Measurements from ENCODE around the gene RPL36.
A peak's percentile ranks its signal among the peaks of the same experiment; 100 is the strongest.

The RPL36 gene

DNA sequence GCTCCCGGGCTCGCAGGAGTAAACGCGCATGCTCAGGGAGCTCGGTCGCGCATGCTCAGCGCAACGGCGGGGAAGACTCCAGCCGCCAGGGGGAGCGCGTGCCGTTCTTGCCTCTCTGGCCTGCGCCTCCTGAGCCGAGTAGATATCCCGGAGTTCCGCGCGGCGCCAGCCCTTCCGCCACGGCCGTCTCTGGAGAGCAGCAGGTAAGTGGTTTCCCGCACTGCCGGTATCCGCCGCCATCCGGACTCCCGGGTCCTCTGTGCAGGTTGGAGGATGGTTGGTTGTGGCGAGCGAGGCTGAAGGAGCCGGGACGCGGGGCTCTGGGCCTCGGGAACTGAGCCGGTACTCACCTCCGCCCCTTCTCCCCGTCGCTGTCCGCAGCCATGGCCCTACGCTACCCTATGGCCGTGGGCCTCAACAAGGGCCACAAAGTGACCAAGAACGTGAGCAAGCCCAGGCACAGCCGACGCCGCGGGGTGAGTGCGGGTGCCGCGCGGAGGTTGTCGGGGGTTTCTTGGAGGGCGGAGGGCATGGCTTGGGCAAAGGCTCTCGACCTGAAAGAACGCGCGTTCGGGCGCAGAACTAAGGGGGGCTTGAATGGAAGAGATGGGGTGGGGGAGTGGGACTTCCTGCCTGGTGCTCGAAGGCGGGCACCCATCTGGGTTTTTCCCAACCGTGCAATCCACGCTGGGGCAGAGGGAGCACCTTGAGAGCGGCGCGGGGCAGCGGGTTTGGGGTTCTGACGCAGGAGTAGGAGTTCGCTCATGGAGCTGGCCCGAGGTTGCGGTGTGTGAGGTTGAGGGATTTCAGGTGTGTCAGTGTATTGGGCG, at the start of gene RPL36:
Gene RPL36, plus strand, starts transcription at position 171 of the 830 bp plus-strand sequence. Its CDS starts 213 bp downstream, at position 384.
- DNase-seq: peak; percentile 96

DNA sequence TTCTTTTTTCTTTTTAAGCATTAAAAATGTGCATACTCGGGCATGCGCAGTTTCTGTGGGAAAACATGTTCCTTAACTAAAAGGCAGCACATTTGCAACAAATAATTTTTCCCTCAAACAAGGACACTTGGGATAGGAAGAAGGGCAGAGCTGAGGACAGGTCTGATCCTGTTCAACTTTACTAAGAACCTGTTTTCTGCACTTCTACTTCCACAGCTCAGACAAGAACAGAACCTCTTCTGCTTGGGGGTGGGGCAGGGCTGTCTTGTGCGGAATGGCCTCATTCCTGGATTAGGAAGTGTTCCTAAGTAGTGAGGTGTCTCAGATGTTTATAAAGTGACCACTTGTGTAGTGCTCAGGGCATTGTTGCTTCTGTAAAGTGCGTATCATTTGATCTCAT, 48.9 kb upstream of the RPL36 start:
- DNase-seq: no peak

GRCh38 chr19:5642204-5642603, 47.9 kb upstream of the RPL36 start:
- DNase-seq: no peak

DNA sequence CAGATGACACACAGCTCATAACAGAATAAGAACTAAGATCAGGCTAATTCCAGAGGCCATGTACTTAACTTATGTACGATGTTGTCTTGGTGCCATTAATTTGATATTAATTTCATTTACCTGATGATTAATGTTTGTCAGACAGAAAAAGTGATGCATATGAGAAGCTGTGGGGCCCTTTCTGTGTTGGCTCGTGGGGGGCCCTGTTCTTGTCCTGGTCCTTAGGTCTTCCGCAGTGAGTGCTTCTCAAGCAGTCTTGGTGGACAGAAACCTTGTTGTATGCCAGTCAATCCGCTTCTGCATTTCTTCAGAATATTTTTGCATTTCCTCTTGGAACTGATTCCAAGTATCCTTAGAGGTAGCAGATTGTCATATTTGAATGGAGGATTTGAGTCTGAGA, 47.0 kb upstream of the RPL36 start:
- DNase-seq: no peak

GRCh38 chr19:5644037-5644436, 46.1 kb upstream of the RPL36 start:
- DNase-seq: no peak

GRCh38 chr19:5645409-5645808, 44.7 kb upstream of the RPL36 start:
- DNase-seq: peak; percentile 43

DNA sequence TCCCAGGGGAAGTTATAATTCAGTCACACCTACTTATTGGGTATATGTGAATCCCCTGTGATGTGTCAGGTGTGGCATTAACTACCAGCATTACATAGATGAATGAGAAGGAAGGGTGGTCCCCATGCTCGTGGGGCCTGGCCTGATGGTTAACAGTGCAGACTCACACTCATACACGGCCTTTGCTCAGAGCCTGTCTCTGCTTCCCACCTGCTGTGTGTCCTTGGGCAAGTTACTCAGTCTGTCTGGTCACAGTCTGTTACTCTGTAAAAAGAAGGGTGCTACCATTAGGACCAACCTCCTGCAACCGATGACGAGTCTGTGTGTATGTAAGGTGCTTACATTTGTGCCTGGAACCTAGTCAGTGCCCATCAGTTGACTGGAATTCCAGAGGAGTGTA, 43.4 kb upstream of the RPL36 start:
- DNase-seq: no peak

DNA sequence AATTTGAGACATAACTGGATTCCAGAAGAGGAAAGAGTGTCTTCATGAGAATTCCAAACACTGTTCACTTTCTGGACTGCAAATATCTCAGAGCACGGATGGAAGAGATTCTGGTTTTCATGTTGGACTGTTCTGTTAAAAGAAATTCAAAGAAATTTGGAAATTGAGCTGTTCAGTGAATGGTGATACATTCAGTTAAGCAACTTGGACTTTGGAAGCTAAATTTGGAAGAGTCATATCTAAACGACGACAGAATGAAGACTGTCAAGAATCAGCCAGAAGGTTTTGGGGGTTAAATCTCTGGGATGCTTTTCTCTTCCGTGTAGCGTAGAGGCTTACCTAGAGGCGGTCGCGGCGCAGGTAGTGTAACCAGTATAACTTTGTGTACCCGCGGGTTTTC, 41.6 kb upstream of the RPL36 start:
- no peak for DNase-seq

DNA sequence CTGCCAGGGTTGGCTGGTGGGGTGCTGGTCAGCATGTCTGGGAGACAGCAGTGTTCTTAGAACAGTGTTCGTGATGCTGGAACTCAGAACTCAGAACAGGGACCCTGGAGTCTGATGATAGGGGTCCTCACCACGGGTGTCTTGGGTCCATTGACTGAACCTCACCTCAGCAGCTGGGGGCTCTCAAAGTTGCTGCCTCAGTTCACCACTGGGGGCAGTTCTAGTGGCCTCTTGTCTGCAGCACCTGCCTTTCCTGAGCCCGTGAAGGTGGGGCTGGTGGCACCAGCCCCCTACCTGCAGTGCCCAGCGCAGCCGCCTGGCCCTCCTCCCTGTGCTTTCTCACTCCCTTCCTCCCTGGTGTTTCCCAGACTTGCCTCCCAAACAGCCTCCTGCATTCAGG, 38.7 kb upstream of the RPL36 start:
- DNase-seq: no peak

GRCh38 chr19:5652261-5652660, 37.8 kb upstream of the RPL36 start:
- DNase-seq: no peak

DNA sequence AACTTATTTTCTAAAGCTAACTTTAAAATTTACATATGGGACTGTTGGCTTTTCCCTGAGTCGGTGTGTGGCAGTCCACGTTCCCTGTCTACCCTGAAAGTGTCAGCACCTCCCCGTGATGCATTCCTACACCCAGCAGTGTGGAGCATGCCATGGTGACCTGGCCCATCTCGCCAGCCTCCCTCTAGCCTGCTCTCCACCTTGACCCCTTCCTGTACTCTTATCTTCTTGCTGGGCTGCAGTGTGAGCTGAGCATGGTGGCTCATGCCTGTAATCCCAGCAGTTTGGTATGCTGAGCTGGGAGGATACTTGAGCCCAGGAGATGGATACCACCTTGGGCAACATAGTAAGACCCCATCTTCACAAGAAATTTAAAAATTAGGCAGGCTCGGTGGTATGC, 35.2 kb upstream of the RPL36 start:
- DNase-seq: no peak

DNA sequence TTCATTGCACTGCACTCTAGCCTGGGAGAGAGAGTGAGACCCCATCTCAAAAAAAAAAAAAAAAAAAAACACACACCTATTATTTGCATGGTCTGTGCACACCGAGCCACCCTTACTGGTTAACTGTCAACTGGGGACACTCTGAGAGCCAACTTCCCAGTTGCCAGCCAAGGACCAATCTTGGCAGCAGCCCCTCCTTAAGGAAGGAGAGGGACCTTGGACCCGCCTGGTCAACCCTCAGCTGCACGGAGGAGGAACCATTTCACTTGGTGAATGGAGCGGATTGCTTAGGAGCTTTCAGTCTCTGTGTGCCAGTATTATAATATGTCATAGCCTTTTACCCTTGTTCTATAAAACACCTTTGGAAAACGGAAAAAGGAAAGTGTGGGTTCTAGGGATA, 34.7 kb upstream of the RPL36 start:
- DNase-seq: no peak

GRCh38 chr19:5661483-5661882, 28.6 kb upstream of the RPL36 start:
- DNase-seq: no peak

DNA sequence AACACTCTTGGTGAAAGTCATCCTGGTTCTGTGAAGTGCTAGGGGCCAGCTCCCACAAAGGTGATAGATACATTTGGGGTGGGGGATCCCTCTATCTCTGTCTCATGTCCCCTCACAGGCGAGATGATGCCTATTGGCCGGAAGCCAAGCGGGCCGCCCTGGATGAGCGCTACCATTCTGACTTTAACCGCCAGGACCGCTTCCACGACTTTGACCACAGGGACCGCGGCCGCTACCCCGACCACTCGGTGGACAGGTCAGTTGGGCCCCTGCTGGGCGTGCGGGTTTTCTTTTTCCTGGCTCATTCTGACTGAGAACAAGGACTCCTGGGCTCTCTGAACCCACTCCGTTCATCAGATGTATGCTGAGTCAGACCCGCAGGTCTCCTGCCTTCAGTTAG, 26.2 kb upstream of the RPL36 start:
- DNase-seq: no peak

DNA sequence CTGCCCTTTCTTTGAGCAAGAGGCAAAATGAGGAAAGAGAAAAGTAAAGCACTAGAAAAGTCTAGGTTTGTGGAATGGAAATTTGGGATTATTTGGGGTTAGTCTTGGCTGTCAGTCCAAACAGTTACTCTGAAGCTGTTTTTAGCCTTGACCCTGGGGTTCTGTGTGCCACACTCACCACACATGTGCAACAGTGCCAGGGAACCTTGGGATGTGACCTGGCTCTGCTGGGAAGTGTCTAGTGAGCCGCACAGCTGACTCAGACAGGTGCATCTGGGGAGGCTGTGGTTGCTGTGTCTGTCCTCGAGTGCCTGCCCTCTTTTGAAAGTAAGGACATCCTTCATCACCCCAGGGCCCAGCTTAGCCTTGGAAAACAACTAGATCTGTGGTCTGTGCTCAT, 25.6 kb upstream of the RPL36 start:
- no peak for DNase-seq

- DNase-seq: no peak
Observed at GRCh38 chr19:5665781-5666513, 24.1 kb upstream of the RPL36 start.

DNA sequence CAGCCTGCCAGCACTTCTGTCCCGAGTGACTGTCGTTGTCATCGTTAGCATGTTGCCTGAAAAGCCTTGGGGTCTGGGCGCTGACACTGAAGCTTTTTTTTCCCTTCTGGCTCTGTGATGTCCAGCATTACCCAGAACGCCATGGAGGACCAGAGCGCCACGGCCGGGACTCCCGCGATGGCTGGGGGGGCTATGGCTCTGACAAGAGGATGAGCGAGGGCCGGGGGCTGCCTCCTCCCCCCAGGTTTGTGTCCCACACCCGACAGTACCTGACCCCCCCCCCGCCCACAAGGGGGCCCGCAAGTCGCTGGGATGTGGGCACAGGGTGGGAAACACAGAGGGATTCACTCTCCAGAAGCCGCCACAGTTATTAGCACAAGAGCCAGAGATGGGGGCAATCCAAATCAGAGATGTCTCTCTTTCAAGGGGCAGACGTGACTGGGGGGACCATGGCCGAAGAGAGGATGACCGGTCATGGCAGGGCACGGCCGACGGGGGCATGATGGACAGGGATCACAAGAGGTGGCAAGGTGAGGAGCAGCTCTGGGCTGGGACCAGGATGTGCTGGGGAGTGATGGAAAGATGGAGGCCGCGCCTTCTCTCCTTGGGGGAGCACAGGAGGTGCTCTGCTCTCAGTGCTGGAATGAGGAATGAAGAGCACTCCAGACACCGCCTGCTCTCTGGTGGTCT, 23.0 kb upstream of the RPL36 start:
- no peak for DNase-seq

DNA sequence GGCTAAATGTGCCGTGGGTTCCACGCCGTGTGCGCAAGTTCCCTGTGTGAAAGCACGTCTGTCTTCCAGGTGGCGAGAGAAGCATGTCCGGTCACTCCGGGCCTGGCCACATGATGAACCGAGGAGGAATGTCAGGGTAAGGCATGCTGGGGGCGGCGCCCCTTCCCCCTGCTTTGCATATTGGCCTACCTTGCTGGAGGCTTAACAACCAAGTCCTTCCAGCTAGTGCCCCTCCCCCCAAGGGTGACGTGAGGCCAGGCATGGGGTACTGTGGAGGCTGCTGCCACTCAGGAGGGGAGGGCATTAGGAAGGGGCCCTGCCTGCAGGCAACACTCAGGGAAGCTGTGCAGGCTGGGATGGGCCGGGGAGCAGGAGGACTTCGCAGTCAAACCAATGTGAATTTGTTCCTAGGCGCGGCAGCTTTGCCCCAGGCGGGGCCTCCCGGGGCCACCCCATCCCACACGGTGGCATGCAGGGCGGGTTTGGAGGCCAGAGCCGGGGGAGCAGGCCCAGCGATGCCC, 22.3 kb upstream of the RPL36 start:
- DNase-seq: no peak

DNA sequence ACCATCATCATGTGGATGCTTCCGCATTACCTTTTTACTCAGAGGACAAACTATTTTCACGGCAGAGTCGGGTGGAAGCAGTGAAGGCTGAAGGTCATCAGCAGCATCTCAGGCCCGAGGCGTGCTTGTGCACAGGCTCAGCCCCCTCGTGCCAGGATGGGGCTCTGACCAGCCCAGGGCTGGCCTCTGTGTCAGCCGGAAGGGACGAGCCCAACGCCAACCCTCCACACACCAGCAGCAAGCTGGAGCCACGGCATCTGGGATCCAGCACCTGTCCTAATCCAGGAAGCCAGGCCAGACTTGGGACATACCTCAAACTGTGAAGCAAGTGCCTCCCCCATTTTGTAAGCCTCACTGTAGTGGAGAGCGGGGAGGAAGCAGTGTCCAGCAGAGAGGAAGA, 20.9 kb upstream of the RPL36 start:
- DNase-seq: no peak

DNA sequence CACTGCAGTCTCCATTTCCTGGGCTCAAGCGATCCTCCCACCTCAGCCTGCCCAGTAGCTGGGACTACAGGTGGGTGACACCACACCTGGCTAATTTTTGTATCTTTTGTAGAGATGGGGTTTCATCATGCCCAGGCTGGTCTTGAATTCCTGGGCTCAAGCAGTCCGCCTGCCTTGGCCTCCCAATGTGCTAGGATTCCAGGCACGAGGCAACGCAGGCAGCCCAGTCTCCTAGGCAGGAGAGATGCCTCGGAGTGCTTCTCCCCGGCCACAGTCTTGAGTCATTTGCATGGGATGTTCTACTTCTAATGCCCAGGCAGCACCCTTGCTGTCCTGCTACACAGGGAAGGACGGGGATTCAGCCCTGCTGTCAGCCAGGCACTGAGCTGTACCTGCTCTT, 18.5 kb upstream of the RPL36 start:
- no peak for DNase-seq

DNA sequence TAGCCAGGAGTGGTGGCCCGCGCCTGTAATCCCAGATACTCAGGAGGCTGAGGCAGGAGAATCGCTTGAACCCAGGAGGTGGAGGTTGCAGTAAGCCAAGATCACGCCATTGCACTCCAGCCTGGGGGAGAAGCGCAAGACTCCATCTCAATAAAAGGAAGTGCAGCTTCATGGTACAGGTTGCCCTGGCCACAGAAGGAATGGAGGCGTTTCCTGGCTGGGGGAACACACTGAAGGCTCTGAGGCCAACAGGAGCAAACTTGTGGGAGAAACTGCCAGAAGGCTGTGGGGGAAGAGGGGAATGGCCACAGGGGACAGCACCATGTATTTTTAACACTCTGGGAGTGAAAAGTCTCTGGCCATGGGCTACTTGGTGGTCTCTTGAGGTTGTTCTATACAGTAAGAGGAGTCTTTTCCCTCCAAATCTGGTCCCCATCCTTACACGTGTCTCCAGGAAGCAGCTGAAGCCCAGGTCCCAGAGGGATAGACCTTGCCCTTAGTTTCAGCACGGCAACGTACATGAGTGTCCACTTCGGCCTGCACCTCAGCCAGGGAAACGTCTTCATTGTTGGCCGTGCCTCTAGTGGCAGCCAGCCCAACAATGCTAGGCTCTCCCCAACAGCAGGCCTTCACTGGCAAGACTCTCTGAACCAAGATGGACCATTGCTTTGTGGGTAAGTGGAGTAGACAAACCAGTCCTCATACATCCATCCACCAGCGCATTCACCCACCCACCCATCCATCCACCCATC, 17.2 kb upstream of the RPL36 start:
- no peak for DNase-seq

DNA sequence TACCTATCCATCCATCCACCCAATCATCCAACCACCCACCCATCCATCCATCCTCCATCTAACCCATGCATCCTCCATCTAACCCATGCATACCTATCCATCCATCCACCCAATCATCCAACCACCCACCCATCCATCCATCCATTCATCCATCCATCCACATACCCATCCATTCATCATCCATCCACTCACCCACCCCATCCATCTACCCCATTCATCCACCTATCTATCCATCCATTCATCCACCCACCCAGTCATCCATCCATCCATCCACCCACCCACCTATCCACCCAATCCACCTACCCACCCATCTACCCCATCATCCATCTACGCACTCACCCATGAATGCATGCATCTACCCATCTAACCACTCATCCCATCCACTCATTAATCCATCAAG, 16.3 kb upstream of the RPL36 start:
- no peak for DNase-seq

DNA sequence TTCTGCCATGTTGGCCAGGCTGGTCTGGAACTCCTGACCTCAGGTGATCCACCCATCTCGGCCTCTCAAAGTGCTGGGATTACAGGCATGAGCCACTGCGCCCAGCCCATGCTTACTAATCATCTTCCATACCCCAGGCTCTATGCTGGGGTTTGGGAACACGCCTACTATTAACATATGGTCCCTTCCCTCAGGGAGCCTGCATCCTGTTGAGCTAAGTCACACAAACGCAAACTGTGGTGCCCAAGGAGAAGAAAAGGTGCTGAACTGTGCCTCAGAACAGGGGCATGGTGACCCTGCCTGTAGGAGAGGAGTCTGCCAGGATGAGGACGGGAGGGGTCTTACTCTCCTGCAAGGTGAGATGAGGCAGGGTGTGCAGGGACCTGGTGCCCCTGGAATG, 15.4 kb upstream of the RPL36 start:
- no peak for DNase-seq
